ENCODE data around the gene SYK.
"Not testable (repeated sequence)": the region's sequence is repeated elsewhere in the genome, so short reads cannot be mapped to it uniquely, and the experiment has no call there.

SYK gene

GRCh38 chr9:90813523-90813922, 11.9 kb downstream of the SYK start:
- no peak for DNase-seq (ENCODE audit: low read depth)
- TF ChIP-seq CTCF (IDR thresholded peaks at IDR 0.05; ENCODE audit: control insufficient read depth, insufficient read depth, low read depth, low read length, missing control alignments), result no peak
- no peak overlapping the region for H3K4me3 ChIP-seq (ENCODE audit: control insufficient read depth, low read depth, low read length)

- H3K4me3 ChIP-seq (ENCODE audit: control insufficient read depth, low read depth, low read length), result no peak overlapping the region
- no peak for TF ChIP-seq CTCF (IDR thresholded peaks at IDR 0.05; ENCODE audit: control insufficient read depth, insufficient read depth, low read depth, low read length, missing control alignments)
- no peak for DNase-seq (ENCODE audit: low read depth)
Observed at GRCh38 chr9:90814355-90814754, 12.7 kb downstream of the SYK start.

GRCh38 chr9:90815183-90815943, 13.7 kb downstream of the SYK start:
- DNase-seq (ENCODE audit: low read depth), result no peak
- TF ChIP-seq CTCF (IDR thresholded peaks at IDR 0.05; ENCODE audit: control insufficient read depth, insufficient read depth, low read depth, low read length, missing control alignments), result no peak
- H3K4me3 ChIP-seq (ENCODE audit: control insufficient read depth, low read depth, low read length), result no peak overlapping the region

- TF ChIP-seq CTCF (IDR thresholded peaks at IDR 0.05; ENCODE audit: control insufficient read depth, insufficient read depth, low read depth, low read length, missing control alignments), result no peak
- no peak overlapping the region for H3K4me3 ChIP-seq (ENCODE audit: control insufficient read depth, low read depth, low read length)
- DNase-seq (ENCODE audit: low read depth), result no peak
Observed at GRCh38 chr9:90815944-90816357, 14.3 kb downstream of the SYK start.

GRCh38 chr9:90816690-90817089, 15.1 kb downstream of the SYK start:
- no peak overlapping the region for H3K4me3 ChIP-seq (ENCODE audit: control insufficient read depth, low read depth, low read length)
- TF ChIP-seq CTCF (IDR thresholded peaks at IDR 0.05; ENCODE audit: control insufficient read depth, insufficient read depth, low read depth, low read length, missing control alignments), result no peak
- DNase-seq (ENCODE audit: low read depth), result no peak

GRCh38 chr9:90818279-90818678, 16.7 kb downstream of the SYK start:
- DNase-seq (ENCODE audit: low read depth), result no peak
- no peak overlapping the region for H3K4me3 ChIP-seq (ENCODE audit: control insufficient read depth, low read depth, low read length)
- TF ChIP-seq CTCF (IDR thresholded peaks at IDR 0.05; ENCODE audit: control insufficient read depth, insufficient read depth, low read depth, low read length, missing control alignments), result no peak

- H3K4me3 ChIP-seq (ENCODE audit: control insufficient read depth, low read depth, low read length); DNase-seq (ENCODE audit: low read depth): not testable (repeated sequence)
Observed at GRCh38 chr9:90820406-90820805, 18.8 kb downstream of the SYK start.

- not testable (repeated sequence) for DNase-seq (ENCODE audit: low read depth); H3K4me3 ChIP-seq (ENCODE audit: control insufficient read depth, low read depth, low read length)
Observed at GRCh38 chr9:90821236-90821635, 19.6 kb downstream of the SYK start.

Data from AG09309 (cell line).